H1 (cell line): ENCODE measurements around the gene CPA2. TPM values are rescaled to one million over a fixed set of nuclear protein-coding genes. Genes with fewer than 3 reads are reported as not detected.

Source experiments
- EZH2 ChIP-seq: fragments of 200-600 bp; sonication (generic); IDR thresholded peaks from 2 replicates; pipeline ENCODE4 v1.7.1; 2012; ENCODE audit warnings: low read depth, mild to moderate bottlenecking, moderate library complexity, low read length, inconsistent platforms; ENCODE audit not compliant: severe bottlenecking
- polyA plus RNA-seq, 7 experiments: library from polyadenylated mRNA; depleted of rRNA in 3 of 7; stranded (reverse) in 5 of 7; unstranded in 2 of 7; fragments of >200 nt in 5 of 7; fragments of 200-250 nt in 2 of 7; gene quantifications; 1 replicate in 5 of 7; 2 replicates in 1 of 7; 4 replicates in 1 of 7; pipeline versions ENCODE4 v1.2.1 to v1.2.3, GENCODE V29; 2011 to 2013; ENCODE audit warnings: missing spikeins in 2 of 7, mixed read lengths in 2 of 7
- total RNA-seq: library from RNA; stranded (reverse); fragmentation: NEBNext Ultra II Directional; extraction: Animal tissue kit (Norgen Biotek cat#: 25700); gene quantifications from 2 replicates; pipeline ENCODE4 v1.2.1, GENCODE V29; 2021
- TF ChIP-seq, protein P1 (sequence below): IDR thresholded peaks from 2 replicates; pipeline ENCODE4 v1.6.1; 2012; ENCODE audit warnings: inconsistent platforms

The CPA2 gene
- total and polyA plus RNA-seq, 2 of the 8 experiments (the other 6 are each of a cell fraction or from before 2014, with no cell fraction given): 0.21 TPM; not detected in 1

DNA sequence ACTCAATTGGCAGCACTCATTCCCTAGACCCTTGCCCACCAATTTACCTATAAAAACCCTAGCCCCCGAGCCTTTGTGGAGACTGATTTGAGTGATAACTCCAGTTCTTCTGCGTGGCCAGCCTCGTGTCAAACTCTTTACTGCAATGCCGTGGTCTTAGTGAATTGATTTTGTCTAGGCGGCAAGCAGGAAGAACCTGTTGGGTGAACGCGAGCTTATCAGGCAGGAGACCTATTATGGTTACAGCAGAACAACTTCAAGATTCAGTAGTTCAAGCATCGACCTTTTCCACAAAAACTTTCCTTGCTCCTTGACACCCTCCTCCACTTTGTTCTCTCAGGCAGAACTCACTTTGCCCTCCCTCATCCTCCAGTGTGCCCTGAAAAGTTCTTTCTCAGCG lies 46.8 kb upstream of the CPA2 start (continued):
- TF ChIP-seq, protein P1, sequence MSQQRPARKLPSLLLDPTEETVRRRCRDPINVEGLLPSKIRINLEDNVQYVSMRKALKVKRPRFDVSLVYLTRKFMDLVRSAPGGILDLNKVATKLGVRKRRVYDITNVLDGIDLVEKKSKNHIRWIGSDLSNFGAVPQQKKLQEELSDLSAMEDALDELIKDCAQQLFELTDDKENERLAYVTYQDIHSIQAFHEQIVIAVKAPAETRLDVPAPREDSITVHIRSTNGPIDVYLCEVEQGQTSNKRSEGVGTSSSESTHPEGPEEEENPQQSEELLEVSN: no peak
- no peak for TF ChIP-seq EZH2
